SH-SY5Y (cell line): ENCODE data around the gene CHURC1.

Experiments used
- GATA2 ChIP-seq: IDR thresholded peaks from 2 replicates; pipeline ENCODE4 v1.6.1; 2011; ENCODE audit warnings: mild to moderate bottlenecking, low read depth, low read length
- GATA3 ChIP-seq: IDR thresholded peaks from 2 replicates; pipeline ENCODE4 v1.6.1; 2011; ENCODE audit warnings: low read depth, mild to moderate bottlenecking, low read length, moderate library complexity

GRCh38 chr14:64878837-64879634 is 35.2 kb upstream of the CHURC1 start:
- TF ChIP-seq GATA2 (no peak), GATA3 (no peak)
